ENCODE data around the gene LGR4.

DNA sequence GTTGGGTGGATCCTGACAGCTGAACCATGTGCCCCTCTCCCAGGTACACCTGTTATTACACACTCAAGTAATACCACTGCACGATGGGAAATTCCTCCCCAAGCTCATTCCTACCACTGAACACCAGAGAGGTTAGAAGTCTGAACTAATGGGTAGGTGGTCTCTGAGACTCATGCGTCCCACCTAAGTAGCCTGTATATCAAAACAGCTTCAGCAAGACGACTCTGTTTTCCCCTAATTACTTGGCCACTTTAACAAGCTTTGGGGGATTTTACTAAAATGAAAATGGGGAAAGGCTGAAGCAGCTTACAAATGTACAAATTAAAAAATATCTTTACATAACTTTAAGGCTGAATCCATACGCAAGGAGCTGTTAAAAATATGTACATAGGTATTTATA lies 29.4 kb downstream of the LGR4 start:
- no peak for TF ChIP-seq GATA2 (IDR thresholded peaks at IDR 0.05; ENCODE audit: low read depth, low read length)
- TF ChIP-seq GATA3 (IDR thresholded peaks at IDR 0.05; ENCODE audit: low read depth, low read length) = no peak
